Neural progenitor cell (in vitro differentiated cells): ENCODE data around the gene RCOR1. TPM values are rescaled to one million over a fixed set of nuclear protein-coding genes. Genes with fewer than 3 reads are reported as not detected.

Experiments used
- DNase-seq: peaks from one replicate; pipeline ENCODE4 v3.0.0-alpha.2; 2016; ENCODE audit warnings: low spot score
- H2AFZ ChIP-seq: fragments of 200-600 bp; sonication (generic); replicated peaks from 2 replicates; pipeline ENCODE4 v1.6.1; 2016; ENCODE audit warnings: antibody characterized with exemption
- H3F3A ChIP-seq: fragments of 200-600 bp; sonication (generic); 2 replicates; pipeline ENCODE4 v1.6.1; 2016; ENCODE audit warnings: antibody characterized with exemption, low read depth
- H3K27ac ChIP-seq: fragments of 200-600 bp; sonication (generic); 2 replicates; pipeline ENCODE4 v1.5.1; 2016; ENCODE audit warnings: mild to moderate bottlenecking
- H3K27me3 ChIP-seq: fragments of 200-600 bp; sonication (generic); 2 replicates; pipeline ENCODE4 v1.6.1; 2016; ENCODE audit warnings: mild to moderate bottlenecking, moderate library complexity
- H3K36me3 ChIP-seq: fragments of 200-600 bp; sonication (generic); 2 replicates; pipeline ENCODE4 v1.5.1; 2016
- H3K4me1 ChIP-seq: fragments of 200-600 bp; sonication (generic); 2 replicates; pipeline ENCODE4 v1.6.1; 2016; ENCODE audit warnings: mixed run types
- H3K4me2 ChIP-seq: fragments of 200-600 bp; sonication (generic); 2 replicates; pipeline ENCODE4 v1.6.1; 2016
- H3K4me3 ChIP-seq: fragments of 200-600 bp; sonication (generic); 2 replicates; pipeline ENCODE4 v1.5.1; 2016
- H3K79me2 ChIP-seq: fragments of 200-600 bp; sonication (generic); 2 replicates; pipeline ENCODE4 v1.6.1; 2016; ENCODE audit warnings: low read depth
- H3K9ac ChIP-seq: fragments of 200-600 bp; sonication (generic); 2 replicates; pipeline ENCODE4 v1.6.1; 2016
- H3K9me3 ChIP-seq: fragments of 200-600 bp; sonication (generic); 2 replicates; pipeline ENCODE4 v1.5.1; 2016; ENCODE audit warnings: low read depth
- H4K20me1 ChIP-seq: fragments of 200-600 bp; sonication (generic); 2 replicates; pipeline ENCODE4 v1.6.1; 2016; ENCODE audit warnings: low read depth
- H3K27ac Mint-ChIP-seq: 3 replicates; pipeline ENCODE4 v1.8.0; 2021; ENCODE audit warnings: mixed read lengths
- H3K27me3 Mint-ChIP-seq: 2 replicates; pipeline ENCODE4 v1.8.0; 2022; ENCODE audit warnings: low read depth, mild to moderate bottlenecking, inconsistent platforms, moderate library complexity, mixed read lengths; ENCODE audit not compliant: insufficient read depth
- H3K36me3 Mint-ChIP-seq: 3 replicates; pipeline ENCODE4 v1.8.0; 2021; ENCODE audit warnings: mixed read lengths
- H3K4me1 Mint-ChIP-seq: 3 replicates; pipeline ENCODE4 v1.8.0; 2021; ENCODE audit warnings: mixed read lengths
- H3K4me3 Mint-ChIP-seq: 3 replicates; pipeline ENCODE4 v1.8.0; 2021; ENCODE audit warnings: mild to moderate bottlenecking, moderate library complexity, mixed read lengths
- H3K9me3 Mint-ChIP-seq: 3 replicates; pipeline ENCODE4 v1.8.0; 2020; ENCODE audit warnings: mixed read lengths
- CTCF ChIP-seq: fragments of 200-600 bp; sonication (generic); IDR thresholded peaks from 2 replicates; pipeline ENCODE4 v1.5.1; 2017; ENCODE audit warnings: antibody characterized with exemption, mild to moderate bottlenecking
- EZH2 ChIP-seq: fragments of 200-600 bp; sonication (generic); IDR thresholded peaks from 2 replicates; pipeline ENCODE4 v1.6.1; 2017; ENCODE audit warnings: antibody characterized with exemption, mild to moderate bottlenecking, moderate library complexity
- EZH2phosphoT487 ChIP-seq: fragments of 200-600 bp; sonication (generic); IDR thresholded peaks from 2 replicates; pipeline ENCODE4 v1.6.1; 2017; ENCODE audit warnings: antibody characterized with exemption
- total RNA-seq: library from RNA; depleted of rRNA; stranded (reverse); fragments of >200 nt; gene quantifications from 2 replicates; pipeline ENCODE4 v1.2.3, GENCODE V29; 2015; ENCODE audit warnings: low replicate concordance

RCOR1 gene
- total RNA-seq, 1 donor from 2014 or later: 33.7 TPM

DNA sequence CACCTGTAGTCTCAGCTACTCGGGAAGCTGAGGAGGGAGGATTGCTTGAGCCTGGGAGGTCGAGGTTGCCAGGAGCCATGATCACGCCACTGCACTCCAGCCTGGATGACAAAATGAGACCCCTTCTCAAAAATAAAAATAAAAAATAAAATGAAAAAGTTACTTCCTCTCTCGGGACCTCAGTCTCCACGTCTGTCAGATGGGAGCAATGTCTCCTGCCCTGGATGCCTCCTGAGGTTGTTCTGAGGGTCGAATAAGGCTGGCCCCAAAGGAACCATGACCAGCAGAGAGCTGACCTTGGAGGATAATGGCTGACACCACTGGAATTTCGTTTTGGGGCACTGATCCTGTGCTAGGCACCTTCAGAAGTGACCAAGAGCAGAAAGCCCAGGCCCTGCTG is 13.6 kb upstream of the RCOR1 start:
- Histone ChIP-seq H3K9me3 (no peaks in the 10 kb centered on the region), H3F3A (peaks cover 4% of the 10 kb centered on the region), H3K79me2 (no peaks in the 10 kb centered on the region), H4K20me1 (no peaks in the 10 kb centered on the region), H3K27me3 (no peaks in the 10 kb centered on the region), H3K9ac (no peak overlapping the region), H3K27ac (no peak overlapping the region), H3K36me3 (no peaks in the 10 kb centered on the region), H3K4me3 (no peak overlapping the region), H3K4me1 (peaks cover 10% of the 10 kb centered on the region), H3K4me2 (no peak overlapping the region), H2AFZ (no peak overlapping the region)
- no peak overlapping the region for H3K27ac Mint-ChIP-seq
- TF ChIP-seq EZH2phosphoT487 (no peak), EZH2 (no peak), CTCF (no peak)
- H3K4me1 Mint-ChIP-seq: peaks cover 21% of the 10 kb centered on the region
- no peak overlapping the region for H3K4me3 Mint-ChIP-seq
- DNase-seq: no peak
- H3K27me3 Mint-ChIP-seq: peaks cover 6% of the 10 kb centered on the region
- H3K9me3 Mint-ChIP-seq: no peaks in the 10 kb centered on the region
- H3K36me3 Mint-ChIP-seq: no peaks in the 10 kb centered on the region

GRCh38 chr14:102579696-102580549 is 12.5 kb upstream of the RCOR1 start:
- Histone ChIP-seq H3K4me1 (peaks cover 8% of the 10 kb centered on the region), H3K4me2 (no peak overlapping the region), H3K27ac (no peak overlapping the region), H3K9ac (no peak overlapping the region), H3K79me2 (no peaks in the 10 kb centered on the region), H3K27me3 (no peaks in the 10 kb centered on the region), H3K9me3 (no peaks in the 10 kb centered on the region), H4K20me1 (no peaks in the 10 kb centered on the region), H2AFZ (no peak overlapping the region), H3K36me3 (no peaks in the 10 kb centered on the region), H3F3A (peaks cover 7% of the 10 kb centered on the region), H3K4me3 (no peak overlapping the region)
- no peak for TF ChIP-seq EZH2phosphoT487
- TF ChIP-seq EZH2: no peak
- TF ChIP-seq CTCF: no peak
- H3K9me3 Mint-ChIP-seq: no peaks in the 10 kb centered on the region
- no peaks in the 10 kb centered on the region for H3K36me3 Mint-ChIP-seq
- peaks cover 6% of the 10 kb centered on the region for H3K27me3 Mint-ChIP-seq
- DNase-seq: no peak
- H3K4me1 Mint-ChIP-seq: peaks cover 24% of the 10 kb centered on the region
- H3K4me3 Mint-ChIP-seq: no peak overlapping the region
- no peak overlapping the region for H3K27ac Mint-ChIP-seq

GRCh38 chr14:102580550-102581110 is 11.8 kb upstream of the RCOR1 start:
- H3K4me3 Mint-ChIP-seq: no peak overlapping the region
- no peak overlapping the region for H2AFZ ChIP-seq
- no peak overlapping the region for H3K9ac ChIP-seq

More at GRCh38 chr14:102580550-102581110, 11.8 kb upstream of the RCOR1 start:
- H3K27me3 Mint-ChIP-seq: peaks cover 2% of the 10 kb centered on the region
- Histone ChIP-seq H3K4me3 (no peak overlapping the region), H3F3A (peaks cover 13% of the 10 kb centered on the region), H3K79me2 (no peaks in the 10 kb centered on the region), H3K4me1 (peaks cover 9% of the 10 kb centered on the region), H3K4me2 (no peak overlapping the region), H3K27ac (no peak overlapping the region), H3K27me3 (no peaks in the 10 kb centered on the region), H4K20me1 (no peaks in the 10 kb centered on the region), H3K36me3 (no peaks in the 10 kb centered on the region), H3K9me3 (no peaks in the 10 kb centered on the region)
- H3K27ac Mint-ChIP-seq: no peak overlapping the region
- TF ChIP-seq EZH2phosphoT487 (no peak), EZH2 (no peak), CTCF (no peak)
- DNase-seq: no peak
- no peaks in the 10 kb centered on the region for H3K9me3 Mint-ChIP-seq
- H3K36me3 Mint-ChIP-seq: no peaks in the 10 kb centered on the region
- H3K4me1 Mint-ChIP-seq: peaks cover 29% of the 10 kb centered on the region
